Thoracic aorta (tissue), 2 donors: ENCODE measurements around the gene OLIG3. TPM values are rescaled to one million over a fixed set of nuclear protein-coding genes. Genes with fewer than 3 reads are reported as not detected.

Source experiments
- ATAC-seq: fragments of 150-250 bp; one replicate; pipeline ENCODE4 v1.8.0; 2017; ENCODE audit warnings: low read depth; ENCODE audit not compliant: insufficient number of reproducible peaks, low FRiP score
- DNase-seq: peaks from one replicate; pipeline ENCODE4 v3.0.0-alpha.2; 2020; ENCODE audit warnings: low spot score
- H3K27ac ChIP-seq, 2 donors: fragments of 200-600 bp; sonication (generic); 1 replicate in 1 of 2; 2 replicates in 1 of 2; pipeline ENCODE4 v1.5.1; 2016; ENCODE audit warnings: mild to moderate bottlenecking in 2 of 2, moderate library complexity in 2 of 2
- H3K27me3 ChIP-seq: fragments of 200-600 bp; sonication (generic); replicated peaks from 2 replicates; pipeline ENCODE4 v1.6.0; 2016; ENCODE audit warnings: mild to moderate bottlenecking; ENCODE audit not compliant: insufficient read depth
- H3K36me3 ChIP-seq: fragments of 200-600 bp; sonication (generic); one replicate; pipeline ENCODE4 v1.5.1; 2016
- H3K4me1 ChIP-seq, 2 donors: fragments of 200-600 bp; sonication (generic); 1 replicate in 1 of 2; 2 replicates in 1 of 2; pipeline versions ENCODE4 v1.5.1 to v1.6.0; 2016; ENCODE audit warnings: low read depth in 2 of 2, mild to moderate bottlenecking in 1 of 2; ENCODE audit not compliant: control insufficient read depth in 1 of 2
- H3K4me3 ChIP-seq: fragments of 200-600 bp; sonication (generic); 2 replicates; pipeline ENCODE4 v1.5.1; 2016; ENCODE audit warnings: mild to moderate bottlenecking
- H3K9me3 ChIP-seq: fragments of 200-600 bp; sonication (generic); 2 replicates; pipeline ENCODE4 v1.5.1; 2016
- total RNA-seq, 2 donors: library from RNA; depleted of rRNA; stranded (reverse); fragments of >200 nt; gene quantifications; one replicate each; pipeline versions ENCODE4 v1.1.0 to v1.2.3, GENCODE V29; 2016
- TF ChIP-seq, protein P1 (sequence below): fragments of 200-600 bp; sonication (generic); IDR thresholded peaks from one replicate; pipeline ENCODE4 v1.5.1; 2019; ENCODE audit warnings: antibody characterized with exemption

OLIG3 gene
- total RNA-seq, 2 donors from 2014 or later: not detected

GRCh38 chr6:137475103-137475502 lies 19.1 kb downstream of the OLIG3 start:
- H3K9me3 ChIP-seq: no peaks in the 10 kb centered on the region
- H3K4me3 ChIP-seq: no peak overlapping the region
- no peaks in the 10 kb centered on the region for H3K36me3 ChIP-seq
- TF ChIP-seq, protein P1, sequence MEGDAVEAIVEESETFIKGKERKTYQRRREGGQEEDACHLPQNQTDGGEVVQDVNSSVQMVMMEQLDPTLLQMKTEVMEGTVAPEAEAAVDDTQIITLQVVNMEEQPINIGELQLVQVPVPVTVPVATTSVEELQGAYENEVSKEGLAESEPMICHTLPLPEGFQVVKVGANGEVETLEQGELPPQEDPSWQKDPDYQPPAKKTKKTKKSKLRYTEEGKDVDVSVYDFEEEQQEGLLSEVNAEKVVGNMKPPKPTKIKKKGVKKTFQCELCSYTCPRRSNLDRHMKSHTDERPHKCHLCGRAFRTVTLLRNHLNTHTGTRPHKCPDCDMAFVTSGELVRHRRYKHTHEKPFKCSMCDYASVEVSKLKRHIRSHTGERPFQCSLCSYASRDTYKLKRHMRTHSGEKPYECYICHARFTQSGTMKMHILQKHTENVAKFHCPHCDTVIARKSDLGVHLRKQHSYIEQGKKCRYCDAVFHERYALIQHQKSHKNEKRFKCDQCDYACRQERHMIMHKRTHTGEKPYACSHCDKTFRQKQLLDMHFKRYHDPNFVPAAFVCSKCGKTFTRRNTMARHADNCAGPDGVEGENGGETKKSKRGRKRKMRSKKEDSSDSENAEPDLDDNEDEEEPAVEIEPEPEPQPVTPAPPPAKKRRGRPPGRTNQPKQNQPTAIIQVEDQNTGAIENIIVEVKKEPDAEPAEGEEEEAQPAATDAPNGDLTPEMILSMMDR: no peak
- no peak for DNase-seq
- H3K27ac ChIP-seq: no peak overlapping the region
- H3K27me3 ChIP-seq: no peaks in the 10 kb centered on the region
- H3K4me1 ChIP-seq: no peaks in the 10 kb centered on the region
- ATAC-seq: no peak

DNA sequence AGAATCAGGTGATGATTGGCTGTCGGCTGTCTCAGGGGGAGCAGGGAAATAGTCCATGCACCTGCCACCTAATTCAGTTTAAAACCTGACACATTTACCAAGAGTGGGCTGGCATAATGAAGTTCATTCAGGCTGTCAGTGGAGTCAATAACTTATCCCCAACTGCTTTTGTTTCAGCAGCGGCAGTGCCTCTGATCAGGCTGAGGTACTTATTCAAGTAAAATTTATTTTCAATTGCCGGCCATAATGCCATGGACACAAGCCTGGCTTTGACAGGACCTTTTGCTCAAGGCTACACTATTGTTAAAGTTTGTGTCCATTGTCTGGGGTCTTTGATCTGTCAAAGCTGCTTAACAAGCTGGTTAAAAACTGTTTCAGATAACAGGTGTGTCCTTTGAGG lies 20.6 kb downstream of the OLIG3 start:
- DNase-seq: no peak

GRCh38 chr6:137472641-137473137 lies 21.5 kb downstream of the OLIG3 start:
- TF ChIP-seq, protein P1: no peak
- DNase-seq: no peak
- no peaks in the 10 kb centered on the region for H3K27me3 ChIP-seq
- H3K36me3 ChIP-seq: no peaks in the 10 kb centered on the region
- H3K27ac ChIP-seq: no peak overlapping the region
- no peak for ATAC-seq
- no peaks in the 10 kb centered on the region for H3K9me3 ChIP-seq
- no peak overlapping the region for H3K4me3 ChIP-seq
- H3K4me1 ChIP-seq: no peaks in the 10 kb centered on the region

More for the DNA sequence above, 20.6 kb downstream of the OLIG3 start:
- Histone ChIP-seq H3K27me3 (no peaks in the 10 kb centered on the region), H3K4me3 (no peak overlapping the region), H3K36me3 (no peaks in the 10 kb centered on the region), H3K4me1 (no peaks in the 10 kb centered on the region), H3K27ac (no peak overlapping the region), H3K9me3 (no peaks in the 10 kb centered on the region)
- no peak for ATAC-seq
- TF ChIP-seq, protein P1: no peak

DNA sequence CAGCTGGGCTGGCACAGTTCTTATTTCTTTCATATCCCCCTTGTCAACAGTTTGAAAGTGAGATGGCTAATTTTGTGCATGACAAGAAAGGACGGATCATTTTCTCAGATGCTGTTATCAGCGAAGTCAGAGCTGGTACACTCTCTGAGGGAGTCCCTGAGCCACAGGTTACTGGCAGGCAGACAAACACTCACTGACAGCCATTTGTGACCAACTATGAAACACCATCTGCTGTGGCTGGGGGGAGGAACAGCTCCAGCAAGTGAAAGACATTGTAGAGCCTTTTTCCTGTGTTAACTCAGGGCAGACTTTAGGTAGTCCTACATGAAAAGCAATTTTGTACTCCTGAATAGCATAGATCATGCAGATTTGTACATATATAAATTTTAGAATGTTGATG lies 22.2 kb downstream of the OLIG3 start:
- Histone ChIP-seq H3K27me3 (no peaks in the 10 kb centered on the region), H3K36me3 (no peaks in the 10 kb centered on the region), H3K4me3 (no peak overlapping the region), H3K9me3 (no peaks in the 10 kb centered on the region), H3K4me1 (no peaks in the 10 kb centered on the region), H3K27ac (no peak overlapping the region)
- DNase-seq: no peak
- ATAC-seq: no peak
- TF ChIP-seq, protein P1: no peak

DNA sequence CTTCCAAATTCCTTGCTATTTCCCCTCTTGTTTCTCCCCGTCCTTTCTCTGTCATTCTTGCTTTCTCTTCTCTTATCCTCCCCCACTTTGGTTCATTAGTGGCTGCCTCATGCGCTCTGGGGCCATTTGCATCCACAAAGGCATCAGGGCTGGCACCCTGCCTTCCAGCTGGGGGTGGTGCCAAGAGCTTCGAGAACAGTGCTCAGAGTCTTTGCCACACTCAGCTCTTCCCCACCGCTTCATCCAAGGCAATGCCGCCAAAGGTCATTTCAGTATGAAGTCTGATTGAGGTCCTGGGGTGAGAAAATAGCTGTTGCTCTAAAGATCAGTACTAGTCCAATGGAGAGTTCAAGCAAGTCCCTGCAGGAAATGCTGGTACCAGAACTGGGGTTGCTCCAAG lies 22.7 kb downstream of the OLIG3 start:
- Histone ChIP-seq H3K27ac (no peak overlapping the region), H3K9me3 (no peaks in the 10 kb centered on the region), H3K36me3 (no peaks in the 10 kb centered on the region), H3K27me3 (no peaks in the 10 kb centered on the region), H3K4me1 (no peaks in the 10 kb centered on the region), H3K4me3 (no peak overlapping the region)
- ATAC-seq (no peak), DNase-seq (no peak)
- TF ChIP-seq, protein P1: no peak
